CD14-positive monocyte (primary cell): Measurements from ENCODE around the gene LIFR. TPM values are rescaled to one million over a fixed set of nuclear protein-coding genes. Genes with fewer than 3 reads are reported as not detected.
A peak's percentile ranks its signal among the peaks of the same experiment; 100 is the strongest.

Experiments
- DNase-seq, 3 donors: peaks; one replicate each; pipeline ENCODE4 v3.0.0-alpha.2; 2011 to 2022
- H2AFZ ChIP-seq: 2 replicates; pipeline ENCODE4 v1.6.0; 2012; ENCODE audit warnings: mild to moderate bottlenecking, low read depth, low read length, inconsistent platforms; ENCODE audit not compliant: insufficient read depth, poor library complexity, severe bottlenecking
- H3K27ac ChIP-seq, 2 donors: 1 replicate in 1 of 2; 2 replicates in 1 of 2; pipeline ENCODE4 v1.5.1; 2012 to 2013; ENCODE audit warnings: low read length in 2 of 2, control low read depth in 1 of 2, inconsistent platforms in 1 of 2, low read depth in 1 of 2, mild to moderate bottlenecking in 1 of 2
- H3K27me3 ChIP-seq, 2 donors: one replicate each; pipeline versions ENCODE4 v1.6.0 to v1.6.1; 2011 to 2013; ENCODE audit warnings: low read length in 2 of 2; ENCODE audit not compliant: control insufficient read depth in 2 of 2, insufficient read depth in 2 of 2
- H3K36me3 ChIP-seq, 2 donors: replicated peaks in 1 of 2; 1 replicate in 1 of 2; 2 replicates in 1 of 2; pipeline versions ENCODE4 v1.5.1 to v1.6.1; 2012 to 2013; ENCODE audit warnings: low read length in 2 of 2, control low read depth in 1 of 2, inconsistent platforms in 1 of 2, mild to moderate bottlenecking in 1 of 2; ENCODE audit not compliant: insufficient read depth in 2 of 2, control insufficient read depth in 1 of 2
- H3K4me1 ChIP-seq, 2 donors: 1 replicate in 1 of 2; 2 replicates in 1 of 2; pipeline versions ENCODE4 v1.5.1 to v1.6.1; 2012 to 2013; ENCODE audit warnings: low read length in 2 of 2, control low read depth in 1 of 2, inconsistent platforms in 1 of 2, mild to moderate bottlenecking in 1 of 2, moderate library complexity in 1 of 2; ENCODE audit not compliant: insufficient read depth in 2 of 2, control insufficient read depth in 1 of 2
- H3K4me2 ChIP-seq: replicated peaks from 2 replicates; pipeline ENCODE3; 2012; ENCODE audit warnings: low read length, moderate library complexity, mild to moderate bottlenecking; ENCODE audit not compliant: poor library complexity, severe bottlenecking; ENCODE audit errors: extremely low read depth
- H3K4me3 ChIP-seq, 3 experiments: fragments of 200-600 bp in 1 of 3; sonication (generic) in 1 of 3; replicated peaks in 1 of 3; 1 replicate in 2 of 3; 2 replicates in 1 of 3; pipeline ENCODE4 v1.5.1; 2011 to 2013; ENCODE audit warnings: low read length in 3 of 3, mild to moderate bottlenecking in 3 of 3, control low read depth in 2 of 3, low read depth in 2 of 3, inconsistent platforms in 1 of 3, moderate library complexity in 1 of 3
- H3K79me2 ChIP-seq: 2 replicates; pipeline ENCODE4 v1.6.0; 2012; ENCODE audit warnings: mild to moderate bottlenecking, control low read depth, inconsistent platforms, low read length, moderate library complexity; ENCODE audit not compliant: insufficient read depth
- H3K9ac ChIP-seq: 2 replicates; pipeline ENCODE4 v1.6.0; 2017; ENCODE audit warnings: low read length, mild to moderate bottlenecking; ENCODE audit not compliant: insufficient read depth, poor library complexity, severe bottlenecking
- H3K9me3 ChIP-seq, 2 donors: replicated peaks in 1 of 2; 1 replicate in 1 of 2; 2 replicates in 1 of 2; pipeline versions ENCODE4 v1.5.1 to v1.6.1; 2012 to 2013; ENCODE audit warnings: low read length in 2 of 2, control low read depth in 1 of 2; ENCODE audit not compliant: control insufficient read depth in 1 of 2, insufficient read depth in 1 of 2
- H4K20me1 ChIP-seq: 2 replicates; pipeline ENCODE4 v1.6.0; 2012; ENCODE audit warnings: mild to moderate bottlenecking, low read length, control low read depth, moderate library complexity; ENCODE audit not compliant: insufficient read depth
- H3K27ac Mint-ChIP-seq, 7 donors: one replicate each; pipeline ENCODE4 v1.8.0; 2020; ENCODE audit warnings: mild to moderate bottlenecking in 7 of 7, mixed read lengths in 7 of 7, moderate library complexity in 6 of 7, inconsistent platforms in 2 of 7
- H3K27me3 Mint-ChIP-seq, 3 donors: one replicate each; pipeline ENCODE4 v1.8.0; 2021 to 2022; ENCODE audit warnings: low read depth in 3 of 3, mild to moderate bottlenecking in 3 of 3, mixed read lengths in 3 of 3, moderate library complexity in 3 of 3, inconsistent platforms in 1 of 3
- H3K36me3 Mint-ChIP-seq, 2 donors: one replicate each; pipeline ENCODE4 v1.8.0; 2020; ENCODE audit warnings: mixed read lengths in 2 of 2, inconsistent platforms in 1 of 2, mild to moderate bottlenecking in 1 of 2
- H3K4me1 Mint-ChIP-seq: one replicate; pipeline ENCODE4 v1.8.0; 2020; ENCODE audit warnings: mild to moderate bottlenecking, mixed read lengths
- H3K4me3 Mint-ChIP-seq, 2 donors: one replicate each; pipeline ENCODE4 v1.8.0; 2020; ENCODE audit warnings: mild to moderate bottlenecking in 2 of 2, mixed read lengths in 2 of 2, moderate library complexity in 1 of 2
- H3K9me3 Mint-ChIP-seq, 7 donors: one replicate each; pipeline ENCODE4 v1.8.0; 2020 to 2022; ENCODE audit warnings: mixed read lengths in 7 of 7, mild to moderate bottlenecking in 6 of 7, moderate library complexity in 6 of 7, inconsistent platforms in 2 of 7
- CTCF ChIP-seq: fragments of 200-600 bp; IDR thresholded peaks from one replicate; pipeline ENCODE4 v1.8.0; 2022; ENCODE audit warnings: antibody characterized with exemption, mild to moderate bottlenecking
- WGBS: methylation state at CpG from one replicate; pipeline ENCODE4 v1.1.5; 2013; ENCODE audit warnings: missing lambda C conversion rate; ENCODE audit not compliant: insufficient coverage; 5-methylcytosine and 5-hydroxymethylcytosine counted together
- intact Hi-C, 2 donors: fragments of 100-400 bp; cut with micrococcal nuclease; formaldehyde crosslinking; loops; one replicate each; pipeline versions ENCODE4 v1.15.0 to v1.15.1; 2023
- polyA plus RNA-seq, 3 donors: library from polyadenylated mRNA; depleted of rRNA in 1 of 3; unstranded in 2 of 3; stranded (reverse) in 1 of 3; fragments of 300-500 nt in 2 of 3; fragments of >200 nt in 1 of 3; fragmentation: Illumina TruSeq in 2 of 3; gene quantifications; 1 replicate in 2 of 3; 2 replicates in 1 of 3; pipeline ENCODE4 v1.2.3, GENCODE V29; 2012 to 2021

The LIFR gene
- polyA plus RNA-seq, 3 donors, result not detected

- no peak for DNase-seq
- peaks cover 8 to 16% of the 10 kb centered on the region in 2 donors for H3K27me3 ChIP-seq
- H3K9me3 ChIP-seq, result no peaks in the 10 kb centered on the region
- H2AFZ ChIP-seq, result no peak overlapping the region
- Mint-ChIP-seq H3K27ac (no peak overlapping the region), H3K9me3 (peaks cover 0 to 4% (median 1%) of the 10 kb centered on the region in 7 donors), H3K36me3 (no peaks in the 10 kb centered on the region), H3K4me3 (no peak overlapping the region), H3K4me1 (no peaks in the 10 kb centered on the region), H3K27me3 (peaks cover 15 to 25% (median 22%) of the 10 kb centered on the region in 3 donors)
- no CpG with 5 or more reads among the region's 2 CpGs for whole genome bisulfite sequencing
- no peaks in the 10 kb centered on the region for H3K79me2 ChIP-seq
- no peak overlapping the region for H3K27ac ChIP-seq
- intact Hi-C loops, result no loop called here
- no peak overlapping the region for H3K4me3 ChIP-seq
- TF ChIP-seq CTCF, result no peak
- no peaks in the 10 kb centered on the region for H3K36me3 ChIP-seq
- H4K20me1 ChIP-seq, result no peaks in the 10 kb centered on the region
- H3K9ac ChIP-seq, result no peak overlapping the region
- H3K4me1 ChIP-seq, result no peaks in the 10 kb centered on the region
- no peak overlapping the region for H3K4me2 ChIP-seq
Observed at GRCh38 chr5:38541174-38541725, 15.2 kb downstream of the LIFR start.

GRCh38 chr5:38540314-38540713 lies 16.1 kb downstream of the LIFR start:
- Histone ChIP-seq H3K4me1 (no peaks in the 10 kb centered on the region), H2AFZ (no peak overlapping the region), H4K20me1 (no peaks in the 10 kb centered on the region), H3K9me3 (no peaks in the 10 kb centered on the region), H3K4me3 (no peak overlapping the region), H3K36me3 (no peaks in the 10 kb centered on the region), H3K27me3 (peaks cover 8 to 16% of the 10 kb centered on the region in 2 donors), H3K9ac (no peak overlapping the region), H3K4me2 (no peak overlapping the region), H3K27ac (no peak overlapping the region), H3K79me2 (no peaks in the 10 kb centered on the region)
- TF ChIP-seq CTCF, result no peak
- peaks cover 0 to 4% (median 1%) of the 10 kb centered on the region in 7 donors for H3K9me3 Mint-ChIP-seq
- no peaks in the 10 kb centered on the region for H3K4me1 Mint-ChIP-seq
- H3K36me3 Mint-ChIP-seq, result no peaks in the 10 kb centered on the region
- H3K4me3 Mint-ChIP-seq, result peak overlapping the region in 1 of 2 donors; percentile 22
- 75% methylated on average over 2 of the region's 6 CpGs for WGBS
- intact Hi-C loops, result no loop called here
- DNase-seq, result no peak
- H3K27ac Mint-ChIP-seq, result no peak overlapping the region
- peaks cover 15 to 24% (median 22%) of the 10 kb centered on the region in 3 donors for H3K27me3 Mint-ChIP-seq
